Lower leg skin (tissue), 3 donors: ENCODE data around the gene MTHFD1L.

Source experiments
- POLR2A ChIP-seq, 2 donors: fragments of 450-650 bp; IDR thresholded peaks; one replicate each; pipeline ENCODE4 v1.6.1; 2016 to 2017; ENCODE audit warnings: antibody characterized with exemption in 2 of 2, mild to moderate bottlenecking in 1 of 2, moderate library complexity in 1 of 2
- TF ChIP-seq, protein P1 (sequence below), 3 donors: fragments of 450-650 bp; IDR thresholded peaks; one replicate each; pipeline ENCODE4 v1.5.1; 2016; ENCODE audit warnings: antibody characterized with exemption in 3 of 3, mild to moderate bottlenecking in 3 of 3, moderate library complexity in 2 of 3

DNA sequence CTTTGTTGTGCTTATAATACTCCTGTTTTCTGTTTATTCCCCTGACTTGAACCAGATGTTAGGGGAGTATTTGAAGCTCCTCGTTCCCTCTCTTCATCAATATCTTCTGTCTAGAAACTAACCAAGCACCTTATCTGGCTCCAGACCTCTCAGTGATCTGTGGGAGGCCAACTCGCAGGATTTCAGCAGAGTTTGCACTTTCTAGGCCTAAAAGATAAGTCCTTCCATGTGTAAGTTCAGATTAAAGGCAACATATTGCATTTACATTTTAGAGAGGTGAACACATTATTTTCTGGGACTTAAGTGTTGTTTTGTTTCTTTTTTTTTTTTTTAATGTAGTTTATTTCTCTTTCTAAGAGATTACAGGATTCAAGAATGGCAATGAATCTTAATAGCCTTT, 234.8 kb downstream of the MTHFD1L start:
- TF ChIP-seq POLR2A (IDR thresholded peaks at IDR 0.05) = no peak
- TF ChIP-seq, protein P1, sequence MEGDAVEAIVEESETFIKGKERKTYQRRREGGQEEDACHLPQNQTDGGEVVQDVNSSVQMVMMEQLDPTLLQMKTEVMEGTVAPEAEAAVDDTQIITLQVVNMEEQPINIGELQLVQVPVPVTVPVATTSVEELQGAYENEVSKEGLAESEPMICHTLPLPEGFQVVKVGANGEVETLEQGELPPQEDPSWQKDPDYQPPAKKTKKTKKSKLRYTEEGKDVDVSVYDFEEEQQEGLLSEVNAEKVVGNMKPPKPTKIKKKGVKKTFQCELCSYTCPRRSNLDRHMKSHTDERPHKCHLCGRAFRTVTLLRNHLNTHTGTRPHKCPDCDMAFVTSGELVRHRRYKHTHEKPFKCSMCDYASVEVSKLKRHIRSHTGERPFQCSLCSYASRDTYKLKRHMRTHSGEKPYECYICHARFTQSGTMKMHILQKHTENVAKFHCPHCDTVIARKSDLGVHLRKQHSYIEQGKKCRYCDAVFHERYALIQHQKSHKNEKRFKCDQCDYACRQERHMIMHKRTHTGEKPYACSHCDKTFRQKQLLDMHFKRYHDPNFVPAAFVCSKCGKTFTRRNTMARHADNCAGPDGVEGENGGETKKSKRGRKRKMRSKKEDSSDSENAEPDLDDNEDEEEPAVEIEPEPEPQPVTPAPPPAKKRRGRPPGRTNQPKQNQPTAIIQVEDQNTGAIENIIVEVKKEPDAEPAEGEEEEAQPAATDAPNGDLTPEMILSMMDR (IDR thresholded peaks at IDR 0.05) = no peak
